ENCODE results near the gene ECE1. TPM values are rescaled to one million over a fixed set of nuclear protein-coding genes. Genes with fewer than 3 reads are reported as not detected.
A peak's percentile ranks its signal among the peaks of the same experiment; 100 is the strongest.

The ECE1 gene
- total and polyA plus RNA-seq, 9 of the 15 experiments (the other 6 are each of a cell fraction or from before 2014, with no cell fraction given), result 0.56 to 34.8 (median 11.0) TPM

GRCh38 chr1:21245688-21246229, 44.5 kb downstream of the ECE1 start:
- H3K4me1 ChIP-seq (replicated peaks in 1 of 2; ENCODE audit: control insufficient read depth in 2 of 2, insufficient read depth in 2 of 2, low read length in 2 of 2), result no peaks in the 10 kb centered on the region
- H3K27me3 ChIP-seq (ENCODE audit: control insufficient read depth in 2 of 2, insufficient read depth in 2 of 2, low read length in 2 of 2), result no peaks in the 10 kb centered on the region
- no peaks in the 10 kb centered on the region for H3K79me2 ChIP-seq (ENCODE audit: control insufficient read depth, insufficient read depth, low read length)
- intact Hi-C loops (cut with micrococcal nuclease), result no loop called here
- TF ChIP-seq TFAP4 (CRISPR knock-in tag; IDR thresholded peaks at IDR 0.05; ENCODE audit: borderline replicate concordance) (no peak), ZNF121 (CRISPR knock-in tag; conservative IDR thresholded peaks at IDR 0.05) (peak; percentile 91), DACH1 (IDR thresholded peaks at IDR 0.05; ENCODE audit: partially characterized antibody) (no peak), SMARCA5 (IDR thresholded peaks at IDR 0.05) (peak; percentile 45; the same call in 1 of the 2 replicates), BCOR (IDR thresholded peaks at IDR 0.05) (peak; percentile 67; the same call in 1 of the 2 replicates), XRCC4 (IDR thresholded peaks at IDR 0.05; ENCODE audit: extremely low read depth, insufficient read depth, insufficient read length) (no peak), THAP12 (CRISPR knock-in tag; IDR thresholded peaks at IDR 0.05) (no peak), RBM25 (IDR thresholded peaks at IDR 0.05; ENCODE audit: low read depth, low read length, severe bottlenecking) (peak; percentile 90), CEBPB (tag; IDR thresholded peaks at IDR 0.05) (no peak), KDM1A (IDR thresholded peaks at IDR 0.05) (peak in 1 of 2 experiments; percentile 64; a peak in 1 of 4 replicates), ZNF146 (CRISPR knock-in tag; IDR thresholded peaks at IDR 0.05; ENCODE audit: unreplicated experiment) (peak; percentile 100)
- FAIRE-seq (no peak), DNase-seq (ENCODE audit: extremely low read depth in 1 of 4, low spot score in 3 of 4) (no peak), ATAC-seq (no peak)
- H2AFZ ChIP-seq (ENCODE audit: low read depth, low read length), result no peak overlapping the region
- no peaks in the 10 kb centered on the region for H3K9me3 ChIP-seq (replicated peaks; ENCODE audit: control insufficient read depth, insufficient read depth, low read depth, low read length)
- no peak overlapping the region for H3K4me2 ChIP-seq (ENCODE audit: insufficient read depth, low read length)
- WGBS (ENCODE audit: insufficient coverage, low coverage, missing lambda C conversion rate), result 74% methylated on average over 4 of the region's 4 CpGs
- H3K9me1 ChIP-seq (ENCODE audit: control insufficient read depth, insufficient read depth, low read length), result peaks cover 4% of the 10 kb centered on the region
- in situ Hi-C loops (cut with MboI), result no loop called here
- peaks cover 3% of the 10 kb centered on the region for H4K20me1 ChIP-seq (replicated peaks; ENCODE audit: control insufficient read depth, insufficient read depth, low read length)
- no peak overlapping the region for H3K27ac ChIP-seq (ENCODE audit: extremely low read depth, low read depth, low read length)
- ChIA-PET POLR2A (interaction anchor here (1.2 to 1.3 kb wide), 2 partner anchors 12 to 16 kb away, joined by 3 to 5 read pairs; no protein-coding TSS in a partner anchor), CTCF (ENCODE audit: low intra/inter-chr PET ratio) (interaction anchor here (0.7 kb wide), 1 partner anchor 13 kb away, joined by 3 read pairs; no protein-coding TSS in a partner anchor)
- H3K9ac ChIP-seq (ENCODE audit: insufficient read depth in 1 of 2, low read depth in 2 of 2, low read length in 2 of 2), result no peak overlapping the region
- no TSS peak for BruUV-seq (replicated peaks)
- peaks cover 14% of the 10 kb centered on the region for H3K36me3 ChIP-seq (ENCODE audit: control insufficient read depth, insufficient read depth, low read length)
- no peak overlapping the region for H3K4me3 ChIP-seq
